ENCODE measurements around the gene TMPO. TPM values are rescaled to one million over a fixed set of nuclear protein-coding genes. Genes with fewer than 3 reads are reported as not detected.
"Not testable (repeated sequence)": the region's sequence is repeated elsewhere in the genome, so short reads cannot be mapped to it uniquely, and the experiment has no call there.

Gene TMPO
- total RNA-seq, 1 experiment from 2014 or later, result 212 TPM

- Histone ChIP-seq H3K27me3 (replicated peaks; ENCODE audit: control insufficient read depth, insufficient read depth, low read length) (no peaks in the 10 kb centered on the region), H3K36me3 (ENCODE audit: control insufficient read depth, insufficient read depth, low read length) (no peaks in the 10 kb centered on the region), H3K9me3 (no peaks in the 10 kb centered on the region), H3K4me3 (ENCODE audit: low read depth, low read length) (no peak overlapping the region), H3K4me1 (peaks cover 2% of the 10 kb centered on the region; the same call in 1 of the 2 replicates)
- POLR2A ChIA-PET, result no interaction called here
- DNase-seq, result no peak
- Mint-ChIP-seq H3K27me3 (ENCODE audit: insufficient read depth, unreplicated experiment) (no peaks in the 10 kb centered on the region), H3K4me3 (ENCODE audit: unreplicated experiment) (no peak overlapping the region), H3K36me3 (ENCODE audit: insufficient read depth, unreplicated experiment) (no peaks in the 10 kb centered on the region), H3K4me1 (ENCODE audit: low read depth, unreplicated experiment) (peaks cover 2% of the 10 kb centered on the region), H3K9me3 (ENCODE audit: unreplicated experiment) (no peaks in the 10 kb centered on the region), H3K27ac (ENCODE audit: unreplicated experiment) (no peak overlapping the region)
- intact Hi-C loops (cut with micrococcal nuclease; ENCODE audit: unreplicated experiment), result no loop called here
- no TSS peak for BruUV-seq (replicated peaks)
- CTCF ChIA-PET, result no interaction called here
- TF ChIP-seq CTCF (IDR thresholded peaks at IDR 0.05; ENCODE audit: insufficient read depth in 1 of 2, low read depth in 1 of 2, low read length in 1 of 2, severe bottlenecking in 1 of 2, unreplicated experiment in 1 of 2), result no peak
Measured at GRCh38 chr12:98483621-98484503, 31.5 kb upstream of the TMPO start.

- no peak for DNase-seq
- Mint-ChIP-seq H3K4me1 (ENCODE audit: low read depth, unreplicated experiment) (peaks cover 7% of the 10 kb centered on the region), H3K9me3 (ENCODE audit: unreplicated experiment) (no peaks in the 10 kb centered on the region), H3K36me3 (ENCODE audit: insufficient read depth, unreplicated experiment) (no peaks in the 10 kb centered on the region), H3K27ac (ENCODE audit: unreplicated experiment) (no peak overlapping the region), H3K4me3 (ENCODE audit: unreplicated experiment) (no peak overlapping the region), H3K27me3 (ENCODE audit: insufficient read depth, unreplicated experiment) (no peaks in the 10 kb centered on the region)
- H3K4me3 ChIP-seq (ENCODE audit: low read depth, low read length), result no peak overlapping the region
- POLR2A ChIA-PET, result no interaction called here
- intact Hi-C loops (cut with micrococcal nuclease; ENCODE audit: unreplicated experiment), result no loop called here
- H3K36me3 ChIP-seq (ENCODE audit: control insufficient read depth, insufficient read depth, low read length), result no peaks in the 10 kb centered on the region
- no TSS peak for BruUV-seq (replicated peaks)
- CTCF ChIA-PET, result no interaction called here
- no peak for TF ChIP-seq CTCF (IDR thresholded peaks at IDR 0.05; ENCODE audit: insufficient read depth in 1 of 2, low read depth in 1 of 2, low read length in 1 of 2, severe bottlenecking in 1 of 2, unreplicated experiment in 1 of 2)
- no peaks in the 10 kb centered on the region for H3K9me3 ChIP-seq
- H3K4me1 ChIP-seq, result peaks cover 15% of the 10 kb centered on the region
- H3K27me3 ChIP-seq (replicated peaks; ENCODE audit: control insufficient read depth, insufficient read depth, low read length), result no peaks in the 10 kb centered on the region
Measured at GRCh38 chr12:98485792-98486340, 29.5 kb upstream of the TMPO start.

- CTCF ChIA-PET; POLR2A ChIA-PET; H3K36me3 ChIP-seq (ENCODE audit: control insufficient read depth, insufficient read depth, low read length); intact Hi-C loops (cut with micrococcal nuclease; ENCODE audit: unreplicated experiment); H3K27ac Mint-ChIP-seq (ENCODE audit: unreplicated experiment); H3K27me3 Mint-ChIP-seq (ENCODE audit: insufficient read depth, unreplicated experiment); DNase-seq; H3K9me3 ChIP-seq; H3K4me3 ChIP-seq (ENCODE audit: low read depth, low read length); H3K4me3 Mint-ChIP-seq (ENCODE audit: unreplicated experiment); H3K27me3 ChIP-seq (replicated peaks; ENCODE audit: control insufficient read depth, insufficient read depth, low read length); H3K9me3 Mint-ChIP-seq (ENCODE audit: unreplicated experiment); H3K36me3 Mint-ChIP-seq (ENCODE audit: insufficient read depth, unreplicated experiment); BruUV-seq (replicated peaks): not testable (repeated sequence)
- H3K4me1 Mint-ChIP-seq (ENCODE audit: low read depth, unreplicated experiment), result peaks cover 17% of the 10 kb centered on the region
- peaks cover 34% of the 10 kb centered on the region for H3K4me1 ChIP-seq
Measured at GRCh38 chr12:98488416-98488815, 27.0 kb upstream of the TMPO start.
